Ishikawa (cell line): ENCODE measurements around the gene SYT15.

Experiments used
- CEBPB ChIP-seq: IDR thresholded peaks from 2 replicates; pipeline ENCODE4 v1.6.1; 2012
- CREB1 ChIP-seq: IDR thresholded peaks from 2 replicates; pipeline ENCODE4 v1.6.1; 2012; ENCODE audit warnings: low read depth
- EGR1 ChIP-seq: IDR thresholded peaks from 2 replicates; pipeline ENCODE4 v1.6.1; 2012
- EP300 ChIP-seq: IDR thresholded peaks from 2 replicates; pipeline ENCODE4 v1.6.1; 2012; ENCODE audit warnings: borderline replicate concordance
- FOXM1 ChIP-seq: IDR thresholded peaks from 2 replicates; pipeline ENCODE4 v1.6.1; 2012; ENCODE audit warnings: low read depth, borderline replicate concordance
- MAX ChIP-seq: IDR thresholded peaks from 2 replicates; pipeline ENCODE4 v1.6.1; 2012
- NFIC ChIP-seq: IDR thresholded peaks from 2 replicates; pipeline ENCODE4 v1.6.1; 2012
- RAD21 ChIP-seq: IDR thresholded peaks from 2 replicates; pipeline ENCODE4 v1.6.1; 2012; ENCODE audit warnings: low read depth
- REST ChIP-seq: IDR thresholded peaks from 2 replicates; pipeline ENCODE4 v1.6.1; 2012; ENCODE audit warnings: low read depth, mild to moderate bottlenecking
- TAF1 ChIP-seq: IDR thresholded peaks from 2 replicates; pipeline ENCODE4 v1.6.1; 2012; ENCODE audit warnings: low read depth, mild to moderate bottlenecking
- TCF12 ChIP-seq: IDR thresholded peaks from 2 replicates; pipeline ENCODE4 v1.6.1; 2012; ENCODE audit warnings: low read depth
- TEAD4 ChIP-seq: IDR thresholded peaks from 2 replicates; pipeline ENCODE4 v1.6.1; 2012
- USF1 ChIP-seq: IDR thresholded peaks from 2 replicates; pipeline ENCODE4 v1.6.1; 2012
- YY1 ChIP-seq: IDR thresholded peaks from 2 replicates; pipeline ENCODE4 v1.6.1; 2012; ENCODE audit warnings: low read depth
- ZBTB7A ChIP-seq: IDR thresholded peaks from 2 replicates; pipeline ENCODE4 v1.6.1; 2012; ENCODE audit warnings: low read depth

The SYT15 gene

GRCh38 chr10:46536781-46537180 is 42.1 kb upstream of the SYT15 start:
- TF ChIP-seq YY1 (no peak), NFIC (no peak), USF1 (no peak), CREB1 (no peak), ZBTB7A (no peak), TAF1 (no peak), MAX (no peak), RAD21 (no peak), TEAD4 (no peak), TCF12 (no peak), CEBPB (no peak), FOXM1 (no peak), EP300 (no peak), REST (no peak), EGR1 (no peak)

- TF ChIP-seq YY1 = no peak
- TF ChIP-seq RAD21 = no peak
- TF ChIP-seq ZBTB7A = no peak
- TF ChIP-seq CEBPB = no peak
- no peak for TF ChIP-seq EP300
- TF ChIP-seq TAF1 = no peak
- TF ChIP-seq EGR1 = no peak
- TF ChIP-seq MAX = no peak
- TF ChIP-seq FOXM1 = no peak
- no peak for TF ChIP-seq CREB1
- TF ChIP-seq TEAD4 = no peak
- TF ChIP-seq USF1 = no peak
- no peak for TF ChIP-seq NFIC
- TF ChIP-seq TCF12 = no peak
- no peak for TF ChIP-seq REST
These were observed 41.6 kb upstream of the SYT15 start for GRCh38 chr10:46537309-46537708.

- no peak for TF ChIP-seq CEBPB
- no peak for TF ChIP-seq RAD21
These were observed 40.8 kb upstream of the SYT15 start for GRCh38 chr10:46538155-46538554.

- no peak for TF ChIP-seq USF1
- TF ChIP-seq EGR1 = no peak
- TF ChIP-seq NFIC = no peak
- no peak for TF ChIP-seq ZBTB7A
- no peak for TF ChIP-seq CEBPB
- no peak for TF ChIP-seq YY1
- no peak for TF ChIP-seq EP300
- TF ChIP-seq TAF1 = no peak
These were observed 40.1 kb upstream of the SYT15 start for GRCh38 chr10:46538717-46539426.

- no peak for TF ChIP-seq EGR1
- no peak for TF ChIP-seq EP300
- no peak for TF ChIP-seq CEBPB
- TF ChIP-seq TCF12 = no peak
- no peak for TF ChIP-seq YY1
- no peak for TF ChIP-seq TAF1
- no peak for TF ChIP-seq FOXM1
- TF ChIP-seq CREB1 = no peak
- TF ChIP-seq RAD21 = no peak
- TF ChIP-seq USF1 = no peak
- TF ChIP-seq MAX = no peak
- TF ChIP-seq REST = no peak
- no peak for TF ChIP-seq TEAD4
- TF ChIP-seq ZBTB7A = no peak
- no peak for TF ChIP-seq NFIC
These were observed 39.1 kb upstream of the SYT15 start for GRCh38 chr10:46539596-46540411.
